Activated CD4-positive, CD25-positive, alpha-beta regulatory T cell treated with anti-CD3 and anti-CD28 coated beads, Interleukin-2, amount 50 U/mL, for 24 hours (primary cell): ENCODE data around the gene GSDMA.
A peak's percentile ranks its signal among the peaks of the same experiment; 100 is the strongest.

Experiments used
- ATAC-seq, 2 donors: fragments of 150-1000 bp; cut with Tn5 transposase; one replicate each; pipeline ENCODE4 v1.10.0; 2021; ENCODE audit warnings: mild to moderate bottlenecking in 1 of 2, moderate library complexity in 1 of 2

The GSDMA gene, protein sequence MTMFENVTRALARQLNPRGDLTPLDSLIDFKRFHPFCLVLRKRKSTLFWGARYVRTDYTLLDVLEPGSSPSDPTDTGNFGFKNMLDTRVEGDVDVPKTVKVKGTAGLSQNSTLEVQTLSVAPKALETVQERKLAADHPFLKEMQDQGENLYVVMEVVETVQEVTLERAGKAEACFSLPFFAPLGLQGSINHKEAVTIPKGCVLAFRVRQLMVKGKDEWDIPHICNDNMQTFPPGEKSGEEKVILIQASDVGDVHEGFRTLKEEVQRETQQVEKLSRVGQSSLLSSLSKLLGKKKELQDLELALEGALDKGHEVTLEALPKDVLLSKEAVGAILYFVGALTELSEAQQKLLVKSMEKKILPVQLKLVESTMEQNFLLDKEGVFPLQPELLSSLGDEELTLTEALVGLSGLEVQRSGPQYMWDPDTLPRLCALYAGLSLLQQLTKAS

DNA sequence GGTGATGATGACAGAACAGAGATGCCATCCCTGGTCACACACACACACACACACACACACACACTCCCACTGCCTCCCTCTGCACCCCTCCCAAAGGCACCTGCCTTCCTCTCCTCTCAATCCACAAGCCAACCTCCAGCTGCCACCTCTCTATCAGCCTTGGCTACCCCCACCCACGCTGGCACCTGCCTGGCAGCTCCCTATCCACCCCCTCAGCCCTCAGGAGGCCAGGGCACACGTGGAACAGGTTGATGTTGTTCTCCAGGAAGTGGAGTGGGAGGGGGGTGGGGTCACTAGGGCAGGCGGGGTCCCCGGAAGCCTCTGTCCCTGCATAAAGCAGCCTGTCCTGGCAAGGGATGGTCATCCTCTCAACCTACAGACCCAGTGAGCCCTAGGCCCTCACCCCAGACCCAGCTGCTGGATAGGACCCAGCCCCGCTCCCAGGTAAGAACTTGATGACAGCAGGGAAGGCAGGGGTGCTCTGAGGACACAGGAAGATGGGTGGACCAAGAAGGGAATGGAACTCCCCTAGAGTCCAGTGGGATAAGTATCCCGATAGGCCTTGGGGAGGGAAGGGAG, at the start of gene GSDMA:
TSS of gene GSDMA (plus strand) at position 363 of the 579 bp plus-strand sequence. CDS start 2,684 bp downstream, outside the sequence.
- no peak for ATAC-seq

GRCh38 chr17:39913989-39914388, 48.8 kb upstream of the GSDMA start:
- no peak for ATAC-seq

DNA sequence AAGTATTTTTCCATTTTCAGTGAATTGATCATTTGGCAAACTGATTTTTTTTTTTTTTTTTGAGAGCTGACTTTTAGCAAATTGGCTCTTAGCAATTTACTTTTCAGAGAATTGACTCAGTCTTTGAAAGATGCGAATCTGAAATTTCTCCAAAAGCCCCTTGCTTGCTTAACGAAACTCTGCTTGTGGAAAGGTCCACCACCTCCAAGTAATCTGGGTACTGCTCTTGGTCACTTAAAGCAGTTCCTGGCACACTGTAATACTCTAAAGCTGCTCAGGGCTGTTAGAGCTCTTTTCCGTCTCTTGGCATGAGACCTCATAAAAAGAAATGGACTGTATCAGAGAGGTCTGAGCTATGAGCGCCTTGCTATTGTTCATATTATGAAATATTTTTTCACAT, 47.2 kb upstream of the GSDMA start:
- peak in 1 of 2 donors; percentile 13 for ATAC-seq

GRCh38 chr17:39916918-39917317, 45.9 kb upstream of the GSDMA start:
- no peak for ATAC-seq

DNA sequence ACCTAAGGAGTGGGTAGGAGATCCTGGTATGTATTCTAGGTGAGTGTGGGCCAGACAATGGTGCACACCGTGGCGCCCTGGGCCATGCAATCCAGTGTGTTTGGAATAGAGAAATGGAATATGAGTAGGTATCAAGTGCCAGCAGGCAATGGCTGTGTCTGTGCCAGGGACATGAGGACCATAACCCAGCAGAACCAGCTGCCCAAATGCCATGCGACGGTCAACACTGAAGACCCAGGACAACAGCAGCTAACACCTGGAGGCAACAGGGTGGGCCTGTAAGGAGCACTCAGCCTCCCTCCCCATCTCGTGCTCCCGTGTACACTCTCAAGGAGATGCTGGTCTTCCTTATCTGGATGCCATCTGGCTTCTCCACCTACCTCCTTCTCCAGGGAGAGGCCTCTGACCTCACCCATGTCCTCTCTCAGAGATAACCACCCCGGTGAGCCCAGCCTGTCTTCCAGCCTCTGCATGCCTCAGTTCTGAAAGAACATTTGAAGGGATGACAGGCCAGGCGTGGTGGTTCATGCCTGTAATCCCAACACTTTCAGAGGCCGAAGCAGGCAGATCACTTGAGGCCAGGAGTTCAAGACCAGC, 43.6 kb upstream of the GSDMA start:
- ATAC-seq, result no peak

DNA sequence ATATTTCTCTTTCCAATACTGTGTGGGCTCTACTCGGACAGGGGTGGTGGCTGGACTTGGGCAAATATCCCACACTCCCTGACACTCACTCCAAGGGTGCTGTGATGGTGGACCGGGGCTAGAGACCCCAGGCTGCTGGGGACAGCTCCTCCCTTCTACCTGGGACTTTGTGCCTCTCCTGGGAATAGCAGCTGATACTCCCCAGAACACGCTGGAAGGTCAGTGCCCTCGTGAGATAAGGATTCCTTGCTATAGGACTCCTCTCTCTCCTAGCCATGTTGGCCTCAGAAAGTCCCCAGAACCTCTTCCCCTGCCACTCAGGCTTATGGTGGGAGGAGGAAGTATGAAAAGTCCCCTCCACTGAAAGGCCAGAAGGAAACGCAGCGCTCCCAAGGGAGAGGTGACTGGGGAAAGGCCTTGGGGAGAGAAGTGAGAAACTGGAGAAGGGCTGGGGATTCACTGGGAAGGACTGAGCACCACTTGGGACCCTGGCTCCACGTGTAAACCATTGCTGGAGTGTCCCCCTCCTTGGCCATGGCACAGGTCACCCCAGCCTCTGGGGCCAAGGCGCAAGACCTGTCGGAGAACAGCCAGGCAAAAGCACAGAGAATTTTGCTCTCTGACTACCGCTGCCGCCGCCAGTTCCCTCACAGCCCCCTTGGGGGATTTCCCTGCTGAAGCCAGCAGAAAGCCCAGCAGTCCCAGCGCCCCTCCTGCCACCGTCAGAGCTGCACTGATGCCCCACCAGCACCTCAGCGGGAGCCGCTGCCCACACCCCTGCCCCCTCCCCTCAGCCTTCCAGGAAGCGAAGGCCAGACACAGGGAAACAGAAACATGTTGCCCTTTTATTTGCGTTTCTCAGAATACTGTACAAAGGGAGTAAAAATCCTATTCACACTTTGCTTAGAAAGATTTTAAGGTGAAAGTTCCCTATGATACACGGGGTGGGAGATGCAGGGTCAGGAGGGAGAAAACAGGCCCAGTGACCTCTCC, 42.3 kb upstream of the GSDMA start:
- peak; percentile 70 to 73 for ATAC-seq

GRCh38 chr17:39921323-39921722, 41.5 kb upstream of the GSDMA start:
- peak; percentile 50 to 58 for ATAC-seq

DNA sequence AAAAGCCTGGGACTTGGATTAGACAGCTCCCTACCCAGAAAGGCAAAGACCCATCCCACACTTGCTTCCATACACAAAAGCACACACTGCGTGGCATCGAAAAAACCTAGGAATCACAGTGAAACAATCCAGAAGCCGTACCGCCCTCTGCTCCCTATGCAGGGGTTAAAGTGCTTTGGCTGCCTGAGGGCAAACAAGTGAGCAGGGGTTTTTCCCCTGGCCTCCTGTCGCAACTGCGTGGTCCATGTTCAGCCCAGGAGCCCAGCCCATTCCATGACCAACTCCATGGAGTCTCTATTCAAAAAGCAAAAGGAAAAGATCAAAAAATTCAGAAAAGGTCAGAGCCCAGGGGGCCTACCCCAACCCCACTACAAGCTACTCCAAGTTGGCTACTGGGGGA, 40.8 kb upstream of the GSDMA start:
- ATAC-seq, result no peak

DNA sequence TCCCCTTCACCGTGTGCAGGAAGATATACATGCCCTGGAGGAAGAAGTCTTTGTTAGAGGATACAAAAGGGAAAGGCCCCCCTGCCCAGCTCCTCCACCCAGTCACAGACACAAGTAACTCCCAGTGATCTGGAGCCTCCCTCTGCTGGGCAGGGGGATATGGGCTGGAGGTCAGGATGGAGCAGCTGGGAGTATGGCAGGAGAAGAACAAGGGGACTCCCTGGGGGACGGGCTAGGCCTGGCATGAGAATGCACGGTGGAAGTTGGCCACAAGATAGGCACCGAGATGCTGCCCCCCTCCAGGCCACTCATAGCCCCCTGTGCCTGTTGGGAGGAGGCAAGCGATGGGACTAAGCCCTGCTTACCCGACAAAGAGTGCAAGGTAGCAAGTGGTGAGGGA, 39.6 kb upstream of the GSDMA start:
- no peak for ATAC-seq

DNA sequence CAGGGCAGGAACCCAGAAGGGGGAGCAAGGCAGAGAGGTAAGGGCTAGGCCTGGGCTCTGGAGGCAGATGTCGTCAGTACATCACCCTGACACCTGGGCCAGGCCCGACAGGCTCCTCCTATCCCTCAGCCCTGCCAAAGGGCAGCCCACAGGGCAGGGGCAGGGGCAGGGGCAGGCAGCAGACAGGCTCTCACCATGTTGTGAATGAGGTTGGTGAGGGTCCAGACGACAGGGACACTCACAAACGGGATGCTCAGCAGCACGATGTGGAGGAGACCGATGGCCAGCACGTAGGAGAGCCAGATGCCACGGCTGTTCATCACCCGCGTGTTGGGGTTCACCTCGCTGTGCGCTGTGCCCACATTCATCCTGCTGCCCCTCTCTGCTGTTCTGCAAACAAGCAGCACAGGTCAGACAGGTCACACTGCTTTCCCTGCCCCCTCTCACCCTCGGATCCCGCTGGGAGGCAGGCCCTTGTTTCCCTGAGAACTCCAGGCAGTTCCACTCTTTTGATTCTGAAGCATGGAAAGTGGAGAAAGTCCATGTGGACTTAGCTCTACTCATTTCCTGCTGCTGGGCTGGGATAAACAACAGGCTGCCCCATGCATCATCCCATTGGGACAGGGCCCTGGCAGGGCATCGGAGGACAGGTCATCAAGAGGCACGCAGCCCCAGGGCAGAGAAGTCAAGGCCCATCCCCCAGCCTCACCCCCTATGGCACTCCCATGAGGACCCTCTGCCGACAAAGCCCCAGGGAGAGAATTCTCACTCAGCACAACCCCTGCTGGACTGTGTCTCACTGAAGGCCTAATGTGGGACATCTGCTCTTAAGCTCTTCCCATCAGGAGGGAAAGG, 38.7 kb upstream of the GSDMA start:
- no peak for ATAC-seq

DNA sequence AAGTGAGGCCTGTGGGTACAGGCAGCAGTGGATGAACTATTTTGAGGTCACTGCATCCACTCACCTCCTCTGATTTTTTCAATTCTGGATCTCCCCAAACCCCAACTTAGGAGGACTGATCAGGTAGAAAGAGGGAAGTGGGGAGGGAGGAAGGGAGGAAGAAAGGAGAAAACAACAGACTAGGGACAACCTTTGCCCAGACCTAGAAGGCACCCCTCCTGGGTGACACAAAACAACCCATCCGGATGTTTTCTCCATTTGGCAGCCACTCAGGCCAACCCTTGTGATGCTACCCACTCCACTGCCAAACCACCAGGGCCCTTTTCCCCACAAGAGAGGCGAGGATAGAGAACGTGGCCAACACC, 38.1 kb upstream of the GSDMA start:
- no peak for ATAC-seq

DNA sequence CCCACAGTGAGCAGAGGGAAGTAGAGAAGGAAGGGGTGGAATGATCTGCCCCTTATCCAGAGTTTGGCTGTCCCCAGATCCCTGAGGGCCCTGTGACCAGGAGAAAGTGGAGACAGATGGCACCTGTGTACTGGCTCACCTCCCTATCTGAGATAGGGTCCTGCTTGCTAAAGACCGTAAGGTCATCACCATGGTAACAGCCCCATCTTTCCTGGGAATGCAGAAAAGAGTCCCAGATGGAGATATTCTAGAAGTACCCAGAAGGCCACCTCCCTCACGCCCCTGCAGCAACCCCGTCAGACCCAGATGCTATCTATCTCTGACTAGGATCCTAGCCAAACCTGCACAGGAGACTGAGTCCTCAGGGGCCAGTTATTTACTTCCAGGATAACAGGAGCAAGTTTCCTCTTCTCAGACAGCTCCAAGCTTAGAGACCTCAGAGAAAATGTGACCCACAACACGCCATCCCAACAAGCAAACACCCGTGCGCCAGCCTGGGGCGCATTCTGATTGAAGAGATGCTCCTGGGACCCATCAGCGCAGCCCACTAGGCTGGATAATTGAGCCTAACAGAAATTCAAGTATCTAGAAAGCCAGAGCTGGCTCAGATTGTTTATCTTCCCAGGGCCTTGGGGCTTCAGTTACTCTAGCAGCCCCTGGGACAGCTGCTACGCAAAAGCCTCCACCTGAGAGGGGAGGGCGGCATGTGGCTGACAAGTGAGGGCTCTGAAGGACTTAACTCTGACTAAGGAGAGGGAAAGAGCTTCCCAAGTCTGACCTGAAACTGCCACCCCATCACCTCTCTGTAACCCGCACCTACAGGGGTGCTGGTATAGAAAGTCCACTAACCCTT, 37.3 kb upstream of the GSDMA start:
- ATAC-seq, result no peak

DNA sequence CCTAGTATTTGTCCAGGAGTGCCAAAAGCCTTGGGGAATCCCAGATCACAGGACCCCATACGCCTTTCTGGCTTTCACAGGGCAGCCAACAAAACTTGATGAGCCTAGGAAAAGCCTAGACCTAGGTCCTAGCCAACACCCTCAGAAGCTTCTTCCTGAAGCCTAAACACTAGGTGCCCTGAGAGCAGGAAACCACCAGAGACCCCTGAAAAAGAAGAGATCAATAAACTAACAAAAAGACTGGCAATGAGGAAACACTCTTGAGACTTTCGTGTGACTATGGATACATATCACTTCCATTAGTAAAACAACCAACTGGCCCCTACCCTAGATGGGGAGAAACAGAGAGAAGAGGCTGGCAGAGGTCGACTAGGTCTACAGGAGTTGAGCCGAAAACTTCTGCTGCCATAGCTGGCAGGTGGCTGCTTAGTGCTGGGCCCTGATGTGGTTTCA, 36.6 kb upstream of the GSDMA start:
- ATAC-seq, result peak in 1 of 2 donors; percentile 20

DNA sequence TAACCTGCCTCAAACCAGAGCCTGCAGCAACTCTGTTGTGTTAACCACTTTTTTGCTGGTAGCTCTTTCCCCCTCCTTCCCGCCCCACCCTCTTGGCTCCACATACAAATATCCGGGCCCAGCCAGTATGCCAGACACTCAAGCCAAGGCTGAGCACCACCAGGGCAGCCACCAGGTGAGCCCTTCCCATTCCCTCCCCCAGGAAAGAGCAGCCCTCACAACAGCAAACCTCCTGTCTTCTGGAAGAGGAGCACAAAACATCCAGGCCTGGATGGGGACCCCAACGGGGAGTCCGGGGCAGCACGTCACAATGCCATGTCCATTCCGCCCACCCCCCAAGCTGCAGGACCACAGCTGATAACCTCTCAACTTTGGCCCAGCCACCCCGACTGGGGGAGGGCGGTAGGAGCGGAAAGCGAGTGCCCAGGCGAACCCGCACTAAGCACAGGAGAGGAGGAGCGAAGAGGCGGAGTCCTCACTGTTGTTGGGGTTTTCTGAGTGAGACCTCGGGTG, 36.2 kb upstream of the GSDMA start:
- ATAC-seq, result peak; percentile 46 to 49

DNA sequence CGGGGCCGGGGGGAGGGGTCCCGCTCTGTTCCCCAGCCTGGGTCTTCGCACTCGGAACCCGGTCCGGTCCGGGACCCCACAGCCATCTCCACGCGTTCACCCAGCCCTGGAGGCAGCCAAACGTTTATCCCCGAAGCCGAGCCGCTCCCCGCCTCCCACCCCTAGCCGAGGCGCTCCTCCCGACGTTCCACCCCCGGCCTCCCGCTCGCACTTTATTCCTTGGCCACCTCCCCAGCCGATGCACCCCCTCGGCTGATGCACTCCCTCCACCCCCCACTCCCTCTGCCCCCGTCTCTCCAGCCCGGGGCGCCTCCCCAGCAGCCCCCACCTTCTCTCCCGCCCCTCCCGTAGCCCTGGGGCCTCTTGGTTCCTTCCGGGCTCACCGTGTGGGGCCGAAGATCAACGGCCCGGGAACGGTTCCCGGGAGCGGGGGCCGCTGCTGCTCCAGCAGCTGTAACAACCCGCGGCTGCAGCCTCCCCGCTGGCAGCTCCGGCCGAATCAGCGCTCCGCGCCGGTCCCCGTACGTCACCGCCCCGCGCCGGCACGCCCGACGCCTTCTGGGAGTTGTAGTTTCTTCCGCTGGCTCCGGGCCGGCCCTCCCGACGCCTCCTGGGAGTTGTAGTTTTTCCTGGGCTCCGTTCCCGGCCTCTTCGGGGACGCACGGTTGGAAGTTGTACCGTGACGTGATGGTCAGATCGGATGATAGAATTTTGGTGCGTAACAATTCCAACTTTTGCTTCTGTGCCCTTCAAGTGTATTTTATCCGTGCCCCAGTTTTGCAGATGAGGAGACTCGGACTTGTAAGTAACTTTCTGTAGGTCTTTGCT, 35.5 kb upstream of the GSDMA start, which contains the start of the genes LRRC3C and ORMDL3:
TSS of gene LRRC3C (plus strand) at position 632 of the 828 bp plus-strand sequence. CDS start 13,792 bp downstream, outside the sequence.
TSS of gene ORMDL3 (minus strand) at position 501 of the 828 bp plus-strand sequence. CDS start 3,398 bp downstream, outside the sequence.
- ATAC-seq, result peak; percentile 85 to 86

DNA sequence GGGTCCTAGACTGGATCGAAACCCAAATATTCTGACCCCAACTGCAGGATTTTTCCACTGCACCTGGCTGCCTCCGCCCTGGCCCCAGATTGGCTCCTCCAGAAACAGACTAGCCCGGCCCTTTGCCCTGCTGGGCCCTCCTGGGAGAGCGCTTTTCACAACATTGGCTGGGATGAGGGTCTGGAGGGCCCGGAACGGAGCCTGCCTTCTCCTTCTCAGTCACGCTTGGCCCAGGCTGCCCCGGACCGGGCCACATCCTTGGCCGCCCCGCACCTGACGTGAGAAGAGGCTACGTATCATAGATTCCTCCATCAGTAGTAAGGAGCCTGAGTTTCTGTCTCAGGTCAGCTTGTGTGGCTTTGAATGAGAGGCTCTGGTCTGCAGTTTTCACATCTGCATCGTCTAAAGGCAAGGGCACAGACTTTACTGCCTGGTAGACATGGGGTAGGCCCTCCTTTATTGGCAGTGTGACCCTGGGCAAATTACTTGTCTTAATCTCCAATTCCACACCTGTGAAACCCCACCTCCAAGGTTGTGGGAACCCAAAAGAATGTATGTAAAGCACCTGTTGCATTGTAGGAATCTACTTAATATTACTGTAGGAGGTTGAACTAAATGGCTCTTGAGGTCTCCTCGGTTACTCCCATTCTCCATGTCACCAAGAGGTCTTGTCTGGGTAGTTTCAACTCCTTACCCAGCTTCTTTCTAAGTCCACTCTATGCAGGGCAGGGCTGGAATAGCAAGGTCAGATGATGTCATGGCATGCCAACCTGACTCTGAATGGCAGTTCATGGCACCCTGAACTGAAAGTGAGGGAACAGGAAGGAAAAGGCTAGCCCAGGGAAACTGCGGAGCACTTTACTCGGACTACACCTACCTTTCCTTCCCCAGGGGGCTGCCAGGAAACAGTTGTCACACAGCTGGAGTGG, 34.6 kb upstream of the GSDMA start:
- ATAC-seq, result no peak

DNA sequence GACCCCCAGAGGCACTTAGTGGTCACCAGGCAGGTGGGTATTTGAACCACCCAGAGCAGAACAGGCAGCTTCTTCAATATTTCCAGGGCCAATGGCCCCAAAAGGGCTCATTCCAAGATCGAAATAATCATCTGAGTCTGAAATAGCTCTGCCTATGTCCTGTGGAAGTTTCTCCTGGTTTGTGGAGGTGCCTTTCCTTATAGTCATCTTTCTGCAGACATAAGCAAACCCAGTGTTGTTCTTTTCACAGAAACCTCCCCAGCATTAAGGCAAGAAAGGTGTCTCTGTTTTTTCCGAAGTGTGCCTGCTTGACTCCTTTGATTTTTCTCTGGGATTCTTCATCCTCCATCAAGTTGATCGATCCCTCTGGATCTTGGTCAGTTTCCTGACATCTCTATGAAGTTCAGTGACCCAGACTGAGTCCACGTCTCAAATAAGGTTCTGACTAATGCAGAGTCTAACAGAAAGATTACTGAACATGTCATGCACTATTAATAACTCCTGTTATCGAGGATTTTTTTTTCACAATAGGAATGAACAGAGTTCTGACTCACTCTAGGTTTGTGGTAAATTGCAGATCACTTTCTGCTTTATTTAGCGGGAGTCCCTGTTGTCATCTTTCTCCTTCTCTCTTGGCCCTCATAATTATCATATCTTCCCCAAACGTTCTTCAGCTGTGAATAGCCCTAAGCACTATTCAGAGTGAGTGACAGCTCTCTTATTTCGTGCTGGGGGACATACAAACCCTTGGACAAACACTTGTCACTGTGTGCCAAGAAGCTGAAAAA, 33.8 kb upstream of the GSDMA start:
- ATAC-seq, result peak; percentile 62 to 66
